Liver (tissue), 3 donors: ENCODE results near the gene SRC.

ENCODE experiments used
- EGR1 ChIP-seq, 2 donors: IDR thresholded peaks; 2 replicates each; pipeline ENCODE4 v1.6.1; 2016 to 2018; ENCODE audit warnings: antibody characterized with exemption in 2 of 2, low read depth in 2 of 2
- RAD21 ChIP-seq, 2 donors: IDR thresholded peaks; 2 replicates each; pipeline ENCODE4 v1.6.1; 2016; ENCODE audit warnings: antibody characterized with exemption in 2 of 2, mild to moderate bottlenecking in 2 of 2
- SP1 ChIP-seq: IDR thresholded peaks from 2 replicates; pipeline ENCODE4 v1.6.1; 2018; ENCODE audit warnings: antibody characterized with exemption, mild to moderate bottlenecking
- TAF1 ChIP-seq: conservative IDR thresholded peaks from 2 replicates; pipeline ENCODE4 v1.6.1; 2016; ENCODE audit warnings: antibody characterized with exemption, mild to moderate bottlenecking
- TF ChIP-seq, protein P1 (sequence below): IDR thresholded peaks from 2 replicates; pipeline ENCODE4 v1.6.1; 2016; ENCODE audit warnings: antibody characterized with exemption
- TF ChIP-seq, protein P2 (sequence below): fragments of 150-350 bp; IDR thresholded peaks from 2 replicates; pipeline ENCODE4 v1.5.1; 2017; ENCODE audit warnings: improper control_type of control experiment, low read depth, low read length; ENCODE audit not compliant: missing input control
- TF ChIP-seq, protein P3 (sequence below): IDR thresholded peaks from 2 replicates; pipeline ENCODE4 v1.6.1; 2016; ENCODE audit warnings: antibody characterized with exemption
- donor health status: healthy.
- donor health status: healthy.

GRCh38 chr20:37357481-37358365 is 11.8 kb downstream of the SRC start:
- TF ChIP-seq, protein P1, sequence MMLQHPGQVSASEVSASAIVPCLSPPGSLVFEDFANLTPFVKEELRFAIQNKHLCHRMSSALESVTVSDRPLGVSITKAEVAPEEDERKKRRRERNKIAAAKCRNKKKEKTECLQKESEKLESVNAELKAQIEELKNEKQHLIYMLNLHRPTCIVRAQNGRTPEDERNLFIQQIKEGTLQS = no peak
- TF ChIP-seq, protein P2, sequence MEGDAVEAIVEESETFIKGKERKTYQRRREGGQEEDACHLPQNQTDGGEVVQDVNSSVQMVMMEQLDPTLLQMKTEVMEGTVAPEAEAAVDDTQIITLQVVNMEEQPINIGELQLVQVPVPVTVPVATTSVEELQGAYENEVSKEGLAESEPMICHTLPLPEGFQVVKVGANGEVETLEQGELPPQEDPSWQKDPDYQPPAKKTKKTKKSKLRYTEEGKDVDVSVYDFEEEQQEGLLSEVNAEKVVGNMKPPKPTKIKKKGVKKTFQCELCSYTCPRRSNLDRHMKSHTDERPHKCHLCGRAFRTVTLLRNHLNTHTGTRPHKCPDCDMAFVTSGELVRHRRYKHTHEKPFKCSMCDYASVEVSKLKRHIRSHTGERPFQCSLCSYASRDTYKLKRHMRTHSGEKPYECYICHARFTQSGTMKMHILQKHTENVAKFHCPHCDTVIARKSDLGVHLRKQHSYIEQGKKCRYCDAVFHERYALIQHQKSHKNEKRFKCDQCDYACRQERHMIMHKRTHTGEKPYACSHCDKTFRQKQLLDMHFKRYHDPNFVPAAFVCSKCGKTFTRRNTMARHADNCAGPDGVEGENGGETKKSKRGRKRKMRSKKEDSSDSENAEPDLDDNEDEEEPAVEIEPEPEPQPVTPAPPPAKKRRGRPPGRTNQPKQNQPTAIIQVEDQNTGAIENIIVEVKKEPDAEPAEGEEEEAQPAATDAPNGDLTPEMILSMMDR = no peak
- TF ChIP-seq TAF1 (no peak), EGR1 (IDR thresholded peaks at IDR 0.05; ENCODE audit: low read depth in 2 of 2) (no peak), SP1 (no peak), RAD21 (IDR thresholded peaks at IDR 0.05) (no peak)
- TF ChIP-seq, protein P3, sequence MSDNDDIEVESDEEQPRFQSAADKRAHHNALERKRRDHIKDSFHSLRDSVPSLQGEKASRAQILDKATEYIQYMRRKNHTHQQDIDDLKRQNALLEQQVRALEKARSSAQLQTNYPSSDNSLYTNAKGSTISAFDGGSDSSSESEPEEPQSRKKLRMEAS = no peak
